GM19043 (cell line): ENCODE data around the gene KDM2A.
"Not testable (repeated sequence)": the region's sequence is repeated elsewhere in the genome, so short reads cannot be mapped to it uniquely, and the experiment has no call there.

ENCODE experiments used
- ATAC-seq: cut with Tn5 transposase; IDR thresholded peaks from one replicate; pipeline ENCODE4 v1.9.1; 2021; ENCODE audit warnings: low read depth; ENCODE audit not compliant: unreplicated experiment

KDM2A gene

GRCh38 chr11:67230406-67230805 is 111.3 kb downstream of the KDM2A start:
- ATAC-seq, result no peak

GRCh38 chr11:67230886-67231285 is 111.8 kb downstream of the KDM2A start:
- no peak for ATAC-seq

GRCh38 chr11:67233584-67234190 is 114.6 kb downstream of the KDM2A start:
- ATAC-seq, result no peak

GRCh38 chr11:67234571-67234970 is 115.5 kb downstream of the KDM2A start:
- not testable (repeated sequence) for ATAC-seq

GRCh38 chr11:67237574-67237973 is 118.5 kb downstream of the KDM2A start:
- no peak for ATAC-seq

- no peak for ATAC-seq
Measured at GRCh38 chr11:67238894-67239782, 120.1 kb downstream of the KDM2A start.

- peak; percentile 87 for ATAC-seq
Measured at GRCh38 chr11:67239783-67240575, 120.9 kb downstream of the KDM2A start.

GRCh38 chr11:67240576-67241389 is 121.7 kb downstream of the KDM2A start:
- ATAC-seq, result no peak

GRCh38 chr11:67242548-67242947 is 123.5 kb downstream of the KDM2A start:
- no peak for ATAC-seq

GRCh38 chr11:67243051-67243450 is 124.0 kb downstream of the KDM2A start:
- no peak for ATAC-seq

- no peak for ATAC-seq
Measured at GRCh38 chr11:67245046-67245445, 126.0 kb downstream of the KDM2A start.

- no peak for ATAC-seq
Measured at GRCh38 chr11:67247946-67248550, 129.0 kb downstream of the KDM2A start.

- ATAC-seq, result no peak
Measured at GRCh38 chr11:67248653-67249052, 129.6 kb downstream of the KDM2A start.

GRCh38 chr11:67250059-67251043 is 131.3 kb downstream of the KDM2A start:
- ATAC-seq, result no peak

GRCh38 chr11:67251841-67252240 is 132.8 kb downstream of the KDM2A start:
- ATAC-seq, result no peak

- no peak for ATAC-seq
Measured at GRCh38 chr11:67252831-67253239, 133.8 kb downstream of the KDM2A start.

GRCh38 chr11:67253872-67254624 is 135.0 kb downstream of the KDM2A start:
- no peak for ATAC-seq

GRCh38 chr11:67254798-67255197 is 135.7 kb downstream of the KDM2A start:
- no peak for ATAC-seq
